ENCODE data around the gene PITX1.

DNA sequence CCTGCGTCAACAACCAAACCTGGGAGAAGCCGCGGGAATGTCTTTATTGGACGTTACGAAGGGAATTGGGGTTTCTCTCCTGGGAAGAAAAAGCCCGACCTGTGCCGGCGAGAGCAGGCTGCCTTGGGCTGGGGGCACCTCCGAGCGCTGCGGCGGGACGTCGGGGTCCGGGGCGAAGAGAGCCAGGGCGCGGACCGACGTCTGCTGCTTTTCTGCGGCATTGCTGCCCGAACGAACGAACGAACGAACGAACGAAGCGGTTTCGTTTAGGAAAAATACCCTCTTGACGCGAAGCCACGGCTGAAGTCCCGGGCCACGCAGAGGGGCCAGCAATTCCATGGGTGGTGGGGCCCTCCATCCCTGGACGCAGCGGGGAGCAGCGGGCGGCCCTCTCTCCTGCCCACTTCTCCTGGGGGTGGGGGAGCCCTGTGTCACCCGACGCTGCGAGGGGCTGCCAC is 4.8 kb upstream of the PITX1 start:
- TF ChIP-seq EZH2 (IDR thresholded peaks at IDR 0.05), result no peak
- TF ChIP-seq CTCF (IDR thresholded peaks at IDR 0.05 in 2 of 3, conservative IDR thresholded peaks at IDR 0.05 in 1 of 3; ENCODE audit: borderline replicate concordance in 1 of 3, insufficient read depth in 1 of 3, low read depth in 2 of 3, low read length in 2 of 3), result no peak
- no peak for TF ChIP-seq SIN3A (IDR thresholded peaks at IDR 0.05; ENCODE audit: low read depth)
- TF ChIP-seq ATF3 (IDR thresholded peaks at IDR 0.05), result no peak
- TF ChIP-seq CEBPB (IDR thresholded peaks at IDR 0.05; ENCODE audit: low read depth), result no peak
- TF ChIP-seq SP1 (IDR thresholded peaks at IDR 0.05; ENCODE audit: low read depth), result no peak
- no peak for TF ChIP-seq POLR2AphosphoS5 (IDR thresholded peaks at IDR 0.05; ENCODE audit: low read depth, low read length)
- TF ChIP-seq RAD21 (IDR thresholded peaks at IDR 0.05; ENCODE audit: low read depth), result no peak
- no peak for TF ChIP-seq POLR2A (IDR thresholded peaks at IDR 0.05; ENCODE audit: borderline replicate concordance, extremely low read depth, insufficient read depth, insufficient read length)
- TF ChIP-seq CBX3 (IDR thresholded peaks at IDR 0.05; ENCODE audit: low read depth), result no peak
